WTC11 (cell line): ENCODE results near the gene ELFN1.

Experiments used
- ETV6 ChIP-seq: sonication (generic); formaldehyde crosslinking; IDR thresholded peaks from 2 replicates; pipeline ENCODE4 v1.8.1; 2022; ENCODE audit warnings: mild to moderate bottlenecking, missing genetic modification reagents
- GABPB1 ChIP-seq: sonication (generic); formaldehyde crosslinking; IDR thresholded peaks from 2 replicates; pipeline ENCODE4 v1.8.1; 2023; ENCODE audit warnings: mild to moderate bottlenecking, missing genetic modification reagents
- JUN ChIP-seq: sonication (generic); formaldehyde crosslinking; IDR thresholded peaks from 2 replicates; pipeline ENCODE4 v1.8.0; 2023; ENCODE audit warnings: mild to moderate bottlenecking, missing genetic modification reagents
- NR1H2 ChIP-seq: sonication (generic); formaldehyde crosslinking; IDR thresholded peaks from 2 replicates; pipeline ENCODE4 v1.9.0; 2021; ENCODE audit warnings: mild to moderate bottlenecking, moderate library complexity, missing genetic modification reagents
- ZNF232 ChIP-seq: sonication (generic); formaldehyde crosslinking; IDR thresholded peaks from 2 replicates; pipeline ENCODE4 v1.8.0; 2022; ENCODE audit warnings: mild to moderate bottlenecking, missing genetic modification reagents
- TF ChIP-seq, protein P1 (sequence below): sonication (generic); formaldehyde crosslinking; IDR thresholded peaks from 2 replicates; pipeline ENCODE4 v1.8.1; 2023; ENCODE audit warnings: mild to moderate bottlenecking, missing genetic modification reagents, moderate library complexity
- TF ChIP-seq, protein P2 (sequence below): fragments of 200-600 bp; IDR thresholded peaks from 2 replicates; pipeline ENCODE4 v1.8.0; 2022; ENCODE audit warnings: antibody characterized with exemption
- TF ChIP-seq, protein P3 (sequence below): sonication (generic); formaldehyde crosslinking; conservative IDR thresholded peaks from 2 replicates; pipeline ENCODE4 v1.8.1; 2022; ENCODE audit warnings: mild to moderate bottlenecking, missing genetic modification reagents
- TF ChIP-seq, protein P4 (sequence below): sonication (generic); formaldehyde crosslinking; IDR thresholded peaks from 2 replicates; pipeline ENCODE4 v1.8.1; 2022; ENCODE audit warnings: mild to moderate bottlenecking, missing genetic modification reagents, moderate library complexity, borderline replicate concordance

DNA sequence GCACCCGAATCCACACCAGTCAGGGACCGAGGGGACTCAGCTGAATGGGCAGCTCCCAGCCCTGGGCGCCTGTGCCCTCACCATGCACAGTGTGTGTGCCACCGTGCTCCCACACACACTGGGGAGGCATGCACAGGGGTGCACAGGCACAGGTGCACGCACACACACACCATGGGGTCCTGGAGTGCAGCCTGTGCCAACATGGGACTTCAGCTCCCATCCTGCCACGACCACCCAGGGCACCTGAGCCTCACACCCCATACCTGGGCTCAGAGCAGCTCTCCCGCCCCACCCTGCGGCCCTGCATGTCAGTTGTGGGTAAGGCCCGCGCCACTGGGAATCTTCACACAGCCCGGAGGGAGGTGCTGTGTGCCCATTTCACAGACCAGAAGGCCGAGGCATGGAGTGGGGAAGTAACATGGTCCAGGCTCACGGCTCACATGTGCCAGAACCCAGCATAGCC lies 8.0 kb downstream of the ELFN1 start:
- TF ChIP-seq ETV6 (CRISPR knock-in tag) (no peak), JUN (CRISPR knock-in tag) (no peak), GABPB1 (no peak), NR1H2 (CRISPR knock-in tag) (no peak), ZNF232 (no peak)
- TF ChIP-seq, protein P1, sequence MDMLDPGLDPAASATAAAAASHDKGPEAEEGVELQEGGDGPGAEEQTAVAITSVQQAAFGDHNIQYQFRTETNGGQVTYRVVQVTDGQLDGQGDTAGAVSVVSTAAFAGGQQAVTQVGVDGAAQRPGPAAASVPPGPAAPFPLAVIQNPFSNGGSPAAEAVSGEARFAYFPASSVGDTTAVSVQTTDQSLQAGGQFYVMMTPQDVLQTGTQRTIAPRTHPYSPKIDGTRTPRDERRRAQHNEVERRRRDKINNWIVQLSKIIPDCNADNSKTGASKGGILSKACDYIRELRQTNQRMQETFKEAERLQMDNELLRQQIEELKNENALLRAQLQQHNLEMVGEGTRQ (CRISPR knock-in tag), result no peak
- TF ChIP-seq, protein P2, sequence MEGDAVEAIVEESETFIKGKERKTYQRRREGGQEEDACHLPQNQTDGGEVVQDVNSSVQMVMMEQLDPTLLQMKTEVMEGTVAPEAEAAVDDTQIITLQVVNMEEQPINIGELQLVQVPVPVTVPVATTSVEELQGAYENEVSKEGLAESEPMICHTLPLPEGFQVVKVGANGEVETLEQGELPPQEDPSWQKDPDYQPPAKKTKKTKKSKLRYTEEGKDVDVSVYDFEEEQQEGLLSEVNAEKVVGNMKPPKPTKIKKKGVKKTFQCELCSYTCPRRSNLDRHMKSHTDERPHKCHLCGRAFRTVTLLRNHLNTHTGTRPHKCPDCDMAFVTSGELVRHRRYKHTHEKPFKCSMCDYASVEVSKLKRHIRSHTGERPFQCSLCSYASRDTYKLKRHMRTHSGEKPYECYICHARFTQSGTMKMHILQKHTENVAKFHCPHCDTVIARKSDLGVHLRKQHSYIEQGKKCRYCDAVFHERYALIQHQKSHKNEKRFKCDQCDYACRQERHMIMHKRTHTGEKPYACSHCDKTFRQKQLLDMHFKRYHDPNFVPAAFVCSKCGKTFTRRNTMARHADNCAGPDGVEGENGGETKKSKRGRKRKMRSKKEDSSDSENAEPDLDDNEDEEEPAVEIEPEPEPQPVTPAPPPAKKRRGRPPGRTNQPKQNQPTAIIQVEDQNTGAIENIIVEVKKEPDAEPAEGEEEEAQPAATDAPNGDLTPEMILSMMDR, result no peak
- TF ChIP-seq, protein P3, sequence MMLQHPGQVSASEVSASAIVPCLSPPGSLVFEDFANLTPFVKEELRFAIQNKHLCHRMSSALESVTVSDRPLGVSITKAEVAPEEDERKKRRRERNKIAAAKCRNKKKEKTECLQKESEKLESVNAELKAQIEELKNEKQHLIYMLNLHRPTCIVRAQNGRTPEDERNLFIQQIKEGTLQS (CRISPR knock-in tag), result no peak
- TF ChIP-seq, protein P4, sequence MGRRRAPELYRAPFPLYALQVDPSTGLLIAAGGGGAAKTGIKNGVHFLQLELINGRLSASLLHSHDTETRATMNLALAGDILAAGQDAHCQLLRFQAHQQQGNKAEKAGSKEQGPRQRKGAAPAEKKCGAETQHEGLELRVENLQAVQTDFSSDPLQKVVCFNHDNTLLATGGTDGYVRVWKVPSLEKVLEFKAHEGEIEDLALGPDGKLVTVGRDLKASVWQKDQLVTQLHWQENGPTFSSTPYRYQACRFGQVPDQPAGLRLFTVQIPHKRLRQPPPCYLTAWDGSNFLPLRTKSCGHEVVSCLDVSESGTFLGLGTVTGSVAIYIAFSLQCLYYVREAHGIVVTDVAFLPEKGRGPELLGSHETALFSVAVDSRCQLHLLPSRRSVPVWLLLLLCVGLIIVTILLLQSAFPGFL (CRISPR knock-in tag), result no peak
